ENCODE measurements around the gene PITX1.

DNA sequence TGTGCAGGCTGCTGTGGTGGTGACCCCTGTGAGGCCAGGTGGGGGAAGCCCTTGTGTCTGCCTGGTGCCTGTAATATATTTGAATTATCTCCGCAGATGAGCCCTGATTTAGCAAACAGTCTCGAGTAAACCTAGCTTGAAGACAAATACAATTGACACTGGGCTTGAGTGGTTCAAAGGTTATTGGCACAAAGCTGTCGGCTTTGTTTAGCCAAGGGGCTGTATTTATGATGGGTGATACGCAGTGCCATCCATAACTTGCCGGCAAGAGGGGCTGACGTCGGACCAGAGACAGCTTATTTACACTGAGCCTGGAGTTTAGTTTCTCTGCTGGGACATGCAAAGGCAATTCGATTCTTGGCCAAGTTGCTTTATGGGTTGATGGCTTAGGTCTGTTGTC is 20.0 kb upstream of the PITX1 start:
- TF ChIP-seq SIN3A (IDR thresholded peaks at IDR 0.05; ENCODE audit: borderline replicate concordance, insufficient read depth, low read length) (no peak), POLR2AphosphoS5 (IDR thresholded peaks at IDR 0.05; ENCODE audit: low read depth, low read length) (no peak), TAF1 (IDR thresholded peaks at IDR 0.05; ENCODE audit: borderline replicate concordance, insufficient read depth, low read length) (no peak)
- TF ChIP-seq, protein P1, sequence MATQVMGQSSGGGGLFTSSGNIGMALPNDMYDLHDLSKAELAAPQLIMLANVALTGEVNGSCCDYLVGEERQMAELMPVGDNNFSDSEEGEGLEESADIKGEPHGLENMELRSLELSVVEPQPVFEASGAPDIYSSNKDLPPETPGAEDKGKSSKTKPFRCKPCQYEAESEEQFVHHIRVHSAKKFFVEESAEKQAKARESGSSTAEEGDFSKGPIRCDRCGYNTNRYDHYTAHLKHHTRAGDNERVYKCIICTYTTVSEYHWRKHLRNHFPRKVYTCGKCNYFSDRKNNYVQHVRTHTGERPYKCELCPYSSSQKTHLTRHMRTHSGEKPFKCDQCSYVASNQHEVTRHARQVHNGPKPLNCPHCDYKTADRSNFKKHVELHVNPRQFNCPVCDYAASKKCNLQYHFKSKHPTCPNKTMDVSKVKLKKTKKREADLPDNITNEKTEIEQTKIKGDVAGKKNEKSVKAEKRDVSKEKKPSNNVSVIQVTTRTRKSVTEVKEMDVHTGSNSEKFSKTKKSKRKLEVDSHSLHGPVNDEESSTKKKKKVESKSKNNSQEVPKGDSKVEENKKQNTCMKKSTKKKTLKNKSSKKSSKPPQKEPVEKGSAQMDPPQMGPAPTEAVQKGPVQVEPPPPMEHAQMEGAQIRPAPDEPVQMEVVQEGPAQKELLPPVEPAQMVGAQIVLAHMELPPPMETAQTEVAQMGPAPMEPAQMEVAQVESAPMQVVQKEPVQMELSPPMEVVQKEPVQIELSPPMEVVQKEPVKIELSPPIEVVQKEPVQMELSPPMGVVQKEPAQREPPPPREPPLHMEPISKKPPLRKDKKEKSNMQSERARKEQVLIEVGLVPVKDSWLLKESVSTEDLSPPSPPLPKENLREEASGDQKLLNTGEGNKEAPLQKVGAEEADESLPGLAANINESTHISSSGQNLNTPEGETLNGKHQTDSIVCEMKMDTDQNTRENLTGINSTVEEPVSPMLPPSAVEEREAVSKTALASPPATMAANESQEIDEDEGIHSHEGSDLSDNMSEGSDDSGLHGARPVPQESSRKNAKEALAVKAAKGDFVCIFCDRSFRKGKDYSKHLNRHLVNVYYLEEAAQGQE (IDR thresholded peaks at IDR 0.05; ENCODE audit: insufficient read depth in 1 of 2, low read depth in 2 of 2, low read length in 2 of 2): no peak

Data from PFSK-1 (cell line).